Astrocyte (in vitro differentiated cells and primary cell): Measurements from ENCODE around the gene TRAPPC4. TPM values are rescaled to one million over a fixed set of nuclear protein-coding genes. Genes with fewer than 3 reads are reported as not detected.
"Not testable (repeated sequence)": the region's sequence is repeated elsewhere in the genome, so short reads cannot be mapped to it uniquely, and the experiment has no call there.

Source experiments
- DNase-seq: peaks from one replicate; pipeline ENCODE4 v3.0.0-alpha.2; 2010; ENCODE audit warnings: low read depth
- FAIRE-seq: peaks from 2 replicates; lab custom pipeline; 2011; peaks lifted over from hg19 to GRCh38; lab: Jason Lieb, UNC
- H2AFZ ChIP-seq: 2 replicates; pipeline ENCODE4 v1.6.0; 2012; ENCODE audit warnings: low read depth, low read length, inconsistent platforms
- H3K27ac ChIP-seq: 2 replicates; pipeline ENCODE4 v1.5.1; 2011; ENCODE audit warnings: low read depth, low read length, inconsistent platforms
- H3K27me3 ChIP-seq: 2 replicates; pipeline ENCODE4 v1.6.0; 2011; ENCODE audit warnings: low read length, inconsistent platforms; ENCODE audit not compliant: insufficient read depth
- H3K36me3 ChIP-seq: 2 replicates; pipeline ENCODE4 v1.5.1; 2011; ENCODE audit warnings: low read length, inconsistent platforms; ENCODE audit not compliant: insufficient read depth
- H3K4me1 ChIP-seq: 2 replicates; pipeline ENCODE4 v1.5.1; 2011; ENCODE audit warnings: low read length, inconsistent platforms; ENCODE audit not compliant: insufficient read depth
- H3K4me2 ChIP-seq: 2 replicates; pipeline ENCODE4 v1.6.0; 2012; ENCODE audit warnings: low read length, inconsistent platforms
- H3K4me3 ChIP-seq: 2 replicates; pipeline ENCODE4 v1.5.1; 2011; ENCODE audit warnings: low read depth, mild to moderate bottlenecking, low read length, inconsistent platforms; ENCODE audit not compliant: insufficient read depth
- H3K79me2 ChIP-seq: 2 replicates; pipeline ENCODE4 v1.6.0; 2012; ENCODE audit warnings: mild to moderate bottlenecking, low read length, inconsistent platforms; ENCODE audit not compliant: insufficient read depth
- H3K9ac ChIP-seq: 2 replicates; pipeline ENCODE4 v1.6.0; 2012; ENCODE audit warnings: mild to moderate bottlenecking, low read length, inconsistent platforms
- H3K9me3 ChIP-seq: 2 replicates; pipeline ENCODE4 v1.5.1; 2012; ENCODE audit warnings: low read depth, mild to moderate bottlenecking, low read length, inconsistent platforms; ENCODE audit not compliant: insufficient read depth
- H4K20me1 ChIP-seq: 2 replicates; pipeline ENCODE4 v1.6.0; 2012; ENCODE audit warnings: low read length, inconsistent platforms; ENCODE audit not compliant: insufficient read depth
- H3K27ac Mint-ChIP-seq: one replicate; pipeline ENCODE4 v1.8.0; 2021; ENCODE audit warnings: mild to moderate bottlenecking, mixed read lengths; ENCODE audit not compliant: unreplicated experiment
- H3K27me3 Mint-ChIP-seq: one replicate; pipeline ENCODE4 v1.8.0; 2021; ENCODE audit warnings: low read depth, mixed read lengths; ENCODE audit not compliant: unreplicated experiment
- H3K36me3 Mint-ChIP-seq: one replicate; pipeline ENCODE4 v1.8.0; 2021; ENCODE audit warnings: low read depth, mixed read lengths; ENCODE audit not compliant: unreplicated experiment
- H3K4me1 Mint-ChIP-seq: one replicate; pipeline ENCODE4 v1.8.0; 2021; ENCODE audit warnings: low read depth, mixed read lengths; ENCODE audit not compliant: unreplicated experiment
- H3K4me3 Mint-ChIP-seq: one replicate; pipeline ENCODE4 v1.8.0; 2021; ENCODE audit warnings: mild to moderate bottlenecking, moderate library complexity, mixed read lengths; ENCODE audit not compliant: unreplicated experiment
- H3K9me3 Mint-ChIP-seq: one replicate; pipeline ENCODE4 v1.8.0; 2021; ENCODE audit warnings: mild to moderate bottlenecking, mixed read lengths; ENCODE audit not compliant: unreplicated experiment
- EZH2 ChIP-seq: IDR thresholded peaks from 2 replicates; pipeline ENCODE4 v1.6.1; 2012; ENCODE audit warnings: mild to moderate bottlenecking, low read length, inconsistent platforms; ENCODE audit not compliant: insufficient read depth
- total RNA-seq: library from RNA; stranded (reverse); gene quantifications from 2 replicates; pipeline ENCODE4 v1.2.1, GENCODE V29; 2021
- TF ChIP-seq, protein P1 (sequence below): IDR thresholded peaks from 2 replicates; pipeline ENCODE4 v1.5.1; 2011; ENCODE audit warnings: low read depth, mild to moderate bottlenecking, inconsistent platforms, low read length, moderate library complexity; ENCODE audit not compliant: insufficient read depth

The TRAPPC4 gene
- total RNA-seq, 1 donor from 2014 or later = 88.3 TPM

DNA sequence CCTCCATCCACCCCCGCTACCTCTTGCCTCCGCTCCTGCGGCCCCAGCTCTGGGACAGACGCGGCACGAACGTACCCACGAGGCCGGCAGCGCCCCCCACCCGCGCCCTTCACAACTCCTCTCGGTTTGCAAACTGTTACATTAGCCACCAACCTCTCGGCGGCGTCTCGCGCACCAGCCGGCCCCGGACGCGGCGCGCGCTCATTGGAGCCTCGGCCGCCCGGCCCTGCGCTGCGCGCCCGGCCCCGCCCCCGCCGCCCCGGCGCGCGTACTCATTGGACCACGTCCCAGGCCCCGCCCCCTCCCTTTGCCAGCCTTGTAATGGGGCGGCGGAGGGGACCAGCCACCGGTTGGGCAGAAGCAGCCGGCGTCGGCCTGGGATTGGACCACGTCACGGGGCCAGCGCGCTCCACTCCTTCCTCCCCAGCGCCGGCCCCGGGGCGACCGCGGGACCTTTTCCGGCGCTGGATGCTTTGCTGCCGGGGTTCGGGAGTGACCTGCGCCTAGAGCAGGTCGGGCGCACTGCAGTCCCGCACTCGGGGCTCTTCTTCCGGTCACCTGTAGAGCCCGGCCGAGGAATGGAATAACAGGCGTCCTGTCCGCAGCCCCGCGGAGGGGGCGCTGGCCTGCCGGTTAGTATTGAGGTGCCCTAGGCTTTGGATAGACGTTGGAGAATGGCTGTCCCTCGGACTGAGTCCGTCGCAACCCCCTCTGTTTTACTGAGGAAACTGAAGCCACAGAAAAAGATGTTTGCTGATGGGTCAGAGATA, 38.6 kb downstream of the TRAPPC4 start, which contains the start of gene HYOU1:
TSS of gene HYOU1 (minus strand) at position 206 of the 770 bp plus-strand sequence. CDS start 1,045 bp downstream, outside the sequence.
- Mint-ChIP-seq H3K4me1 (peaks cover 14% of the 10 kb centered on the region), H3K4me3 (peak within 1 kb of the TSS; percentile 97), H3K27ac (peak within 1 kb of the TSS; percentile 94), H3K36me3 (peaks cover 17% of the 10 kb centered on the region), H3K27me3 (no peaks in the 10 kb centered on the region), H3K9me3 (no peaks in the 10 kb centered on the region)
- H3K4me3 ChIP-seq = peak within 1 kb of the TSS; percentile 78
- H3K79me2 ChIP-seq = peaks cover 43% of the 10 kb centered on the region
- no peak for FAIRE-seq
- no peak for TF ChIP-seq EZH2
- TF ChIP-seq, protein P1, sequence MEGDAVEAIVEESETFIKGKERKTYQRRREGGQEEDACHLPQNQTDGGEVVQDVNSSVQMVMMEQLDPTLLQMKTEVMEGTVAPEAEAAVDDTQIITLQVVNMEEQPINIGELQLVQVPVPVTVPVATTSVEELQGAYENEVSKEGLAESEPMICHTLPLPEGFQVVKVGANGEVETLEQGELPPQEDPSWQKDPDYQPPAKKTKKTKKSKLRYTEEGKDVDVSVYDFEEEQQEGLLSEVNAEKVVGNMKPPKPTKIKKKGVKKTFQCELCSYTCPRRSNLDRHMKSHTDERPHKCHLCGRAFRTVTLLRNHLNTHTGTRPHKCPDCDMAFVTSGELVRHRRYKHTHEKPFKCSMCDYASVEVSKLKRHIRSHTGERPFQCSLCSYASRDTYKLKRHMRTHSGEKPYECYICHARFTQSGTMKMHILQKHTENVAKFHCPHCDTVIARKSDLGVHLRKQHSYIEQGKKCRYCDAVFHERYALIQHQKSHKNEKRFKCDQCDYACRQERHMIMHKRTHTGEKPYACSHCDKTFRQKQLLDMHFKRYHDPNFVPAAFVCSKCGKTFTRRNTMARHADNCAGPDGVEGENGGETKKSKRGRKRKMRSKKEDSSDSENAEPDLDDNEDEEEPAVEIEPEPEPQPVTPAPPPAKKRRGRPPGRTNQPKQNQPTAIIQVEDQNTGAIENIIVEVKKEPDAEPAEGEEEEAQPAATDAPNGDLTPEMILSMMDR = no peak
- peak within 1 kb of the TSS; percentile 83 for H3K27ac ChIP-seq
- H3K4me1 ChIP-seq = peaks cover 18% of the 10 kb centered on the region
- peak within 1 kb of the TSS; percentile 91 for H3K9ac ChIP-seq
- peak within 1 kb of the TSS; percentile 72 for H2AFZ ChIP-seq
- H3K9me3 ChIP-seq = no peaks in the 10 kb centered on the region
- H3K36me3 ChIP-seq = peaks cover 32% of the 10 kb centered on the region
- peak; percentile 85 for DNase-seq
- peaks cover 41% of the 10 kb centered on the region for H4K20me1 ChIP-seq
- H3K27me3 ChIP-seq = no peaks in the 10 kb centered on the region
- peak within 1 kb of the TSS; percentile 95 for H3K4me2 ChIP-seq

DNA sequence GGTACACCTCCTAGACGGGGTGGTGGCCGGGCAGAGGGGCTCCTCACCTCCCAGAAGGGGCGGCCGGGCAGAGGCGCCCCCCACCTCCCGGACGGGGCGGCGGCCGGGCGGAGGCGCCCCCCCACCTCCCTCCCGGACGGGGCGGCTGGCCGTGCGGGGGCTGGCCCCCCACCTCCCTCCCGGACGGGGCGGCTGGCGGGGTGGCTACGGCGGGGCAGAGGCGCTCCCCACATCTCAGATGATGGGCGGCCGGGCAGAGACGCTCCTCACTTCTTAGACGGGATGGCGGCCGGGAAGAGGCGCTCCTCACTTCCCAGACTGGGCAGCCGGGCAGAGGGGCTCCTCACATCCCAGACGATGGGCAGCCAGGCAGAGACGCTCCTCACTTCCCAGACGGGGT, 40.6 kb downstream of the TRAPPC4 start:
- not testable (repeated sequence) for H3K4me3 Mint-ChIP-seq, H3K27me3 ChIP-seq, H3K9ac ChIP-seq, H3K4me3 ChIP-seq, H3K27ac ChIP-seq, H3K9me3 ChIP-seq, DNase-seq, H3K9me3 Mint-ChIP-seq, H3K4me2 ChIP-seq, FAIRE-seq, H3K27ac Mint-ChIP-seq, H2AFZ ChIP-seq, H3K36me3 Mint-ChIP-seq, H3K27me3 Mint-ChIP-seq
- Histone ChIP-seq H3K36me3 (peaks cover 14% of the 10 kb centered on the region), H4K20me1 (peaks cover 22% of the 10 kb centered on the region), H3K4me1 (peaks cover 18% of the 10 kb centered on the region), H3K79me2 (peaks cover 33% of the 10 kb centered on the region)
- H3K4me1 Mint-ChIP-seq = peaks cover 14% of the 10 kb centered on the region

DNA sequence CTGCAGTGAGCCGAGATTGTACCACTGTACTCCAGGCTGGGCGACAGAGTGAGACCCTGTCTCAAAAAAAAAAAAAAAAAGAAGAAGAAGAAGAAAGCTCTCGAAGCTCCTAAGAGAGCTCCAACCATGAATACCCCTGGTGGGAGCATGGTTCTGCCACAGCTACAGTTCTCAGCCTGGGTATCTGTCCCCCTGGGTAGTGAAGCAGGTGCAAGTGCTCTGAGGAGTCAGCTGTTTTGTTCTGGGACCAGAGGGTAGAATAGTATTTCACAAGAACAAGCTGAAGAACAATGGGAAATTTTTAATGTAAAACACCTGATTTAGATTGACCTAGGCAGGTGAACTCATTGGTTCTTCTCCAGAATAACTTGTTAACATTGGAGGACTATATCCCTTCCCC, 42.7 kb downstream of the TRAPPC4 start:
- Histone ChIP-seq H4K20me1 (peaks cover under 1% of the 10 kb centered on the region), H3K4me2 (no peak overlapping the region), H3K27ac (no peak overlapping the region), H3K27me3 (no peaks in the 10 kb centered on the region), H3K4me1 (peaks cover 9% of the 10 kb centered on the region), H2AFZ (no peak overlapping the region), H3K9me3 (no peaks in the 10 kb centered on the region), H3K9ac (no peak overlapping the region), H3K36me3 (no peaks in the 10 kb centered on the region), H3K4me3 (no peak overlapping the region), H3K79me2 (peaks cover 24% of the 10 kb centered on the region)
- DNase-seq = no peak
- Mint-ChIP-seq H3K36me3 (no peaks in the 10 kb centered on the region), H3K4me1 (peaks cover 6% of the 10 kb centered on the region), H3K4me3 (no peak overlapping the region), H3K27me3 (no peaks in the 10 kb centered on the region), H3K9me3 (no peaks in the 10 kb centered on the region), H3K27ac (no peak overlapping the region)
- FAIRE-seq = no peak
- no peak for TF ChIP-seq EZH2
- TF ChIP-seq, protein P1 = no peak
